ENCODE results near the gene APEX1.

- TF ChIP-seq, protein P1, sequence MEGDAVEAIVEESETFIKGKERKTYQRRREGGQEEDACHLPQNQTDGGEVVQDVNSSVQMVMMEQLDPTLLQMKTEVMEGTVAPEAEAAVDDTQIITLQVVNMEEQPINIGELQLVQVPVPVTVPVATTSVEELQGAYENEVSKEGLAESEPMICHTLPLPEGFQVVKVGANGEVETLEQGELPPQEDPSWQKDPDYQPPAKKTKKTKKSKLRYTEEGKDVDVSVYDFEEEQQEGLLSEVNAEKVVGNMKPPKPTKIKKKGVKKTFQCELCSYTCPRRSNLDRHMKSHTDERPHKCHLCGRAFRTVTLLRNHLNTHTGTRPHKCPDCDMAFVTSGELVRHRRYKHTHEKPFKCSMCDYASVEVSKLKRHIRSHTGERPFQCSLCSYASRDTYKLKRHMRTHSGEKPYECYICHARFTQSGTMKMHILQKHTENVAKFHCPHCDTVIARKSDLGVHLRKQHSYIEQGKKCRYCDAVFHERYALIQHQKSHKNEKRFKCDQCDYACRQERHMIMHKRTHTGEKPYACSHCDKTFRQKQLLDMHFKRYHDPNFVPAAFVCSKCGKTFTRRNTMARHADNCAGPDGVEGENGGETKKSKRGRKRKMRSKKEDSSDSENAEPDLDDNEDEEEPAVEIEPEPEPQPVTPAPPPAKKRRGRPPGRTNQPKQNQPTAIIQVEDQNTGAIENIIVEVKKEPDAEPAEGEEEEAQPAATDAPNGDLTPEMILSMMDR (IDR thresholded peaks at IDR 0.05): peak in 3 of 6 experiments; percentile 13 to 26 (median 14)
- TF ChIP-seq POLR2A (IDR thresholded peaks at IDR 0.05): peak; percentile 69 to 96
Measured at GRCh38 chr14:20454516-20455354, at the start of gene APEX1, which contains the start of gene OSGEP.
